H9 (cell line): ENCODE data around the gene MRPS5. TPM values are rescaled to one million over a fixed set of nuclear protein-coding genes. Genes with fewer than 3 reads are reported as not detected.

Experiments
- DNase-seq: peaks from one replicate; pipeline ENCODE4 v3.0.0-alpha.2; 2017
- H2AFZ ChIP-seq: one replicate; pipeline ENCODE4 v1.6.1; 2013; ENCODE audit warnings: mild to moderate bottlenecking, low read length, control low read depth, moderate library complexity
- H2AK5ac ChIP-seq: 2 replicates; pipeline ENCODE4 v1.6.1; 2013; ENCODE audit warnings: low read length, control low read depth, mixed read lengths; ENCODE audit not compliant: insufficient read length
- H2BK120ac ChIP-seq: one replicate; pipeline ENCODE4 v1.6.1; 2013; ENCODE audit warnings: low read depth, mild to moderate bottlenecking, low read length, control low read depth, inconsistent platforms; ENCODE audit not compliant: poor library complexity, severe bottlenecking
- H2BK12ac ChIP-seq: 2 replicates; pipeline ENCODE4 v1.6.1; 2013; ENCODE audit warnings: low read length, control low read depth, mixed read lengths, low read depth; ENCODE audit not compliant: insufficient read length
- H2BK15ac ChIP-seq: 2 replicates; pipeline ENCODE4 v1.6.1; 2013; ENCODE audit warnings: low read depth, low read length, control low read depth
- H2BK20ac ChIP-seq: one replicate; pipeline ENCODE4 v1.6.1; 2013; ENCODE audit warnings: low read depth, mild to moderate bottlenecking, low read length, control low read depth, inconsistent platforms; ENCODE audit not compliant: poor library complexity, severe bottlenecking
- H2BK5ac ChIP-seq: 2 replicates; pipeline ENCODE4 v1.6.1; 2013; ENCODE audit warnings: low read length, control low read depth, mixed read lengths; ENCODE audit not compliant: insufficient read length
- H3K14ac ChIP-seq: 2 replicates; pipeline ENCODE4 v1.6.1; 2013; ENCODE audit warnings: low read length, control low read depth; ENCODE audit not compliant: insufficient read depth
- H3K18ac ChIP-seq: 2 replicates; pipeline ENCODE4 v1.6.1; 2013; ENCODE audit warnings: low read depth, mild to moderate bottlenecking, mixed read lengths, low read length, control low read depth; ENCODE audit not compliant: insufficient read length
- H3K23ac ChIP-seq: 2 replicates; pipeline ENCODE4 v1.6.1; 2013; ENCODE audit warnings: low read length, control low read depth, mixed read lengths, low read depth; ENCODE audit not compliant: insufficient read length
- H3K23me2 ChIP-seq: 2 replicates; pipeline ENCODE4 v1.6.1; 2013; ENCODE audit warnings: low read depth, mild to moderate bottlenecking, mixed read lengths, low read length, control low read depth; ENCODE audit not compliant: insufficient read length, poor library complexity, severe bottlenecking
- H3K27ac ChIP-seq: 2 replicates; pipeline ENCODE4 v1.5.1; 2013; ENCODE audit warnings: low read length, control low read depth, mixed read lengths, low read depth; ENCODE audit not compliant: insufficient read length
- H3K27me3 ChIP-seq: 2 replicates; pipeline ENCODE4 v1.6.1; 2013; ENCODE audit warnings: low read length, control low read depth, inconsistent platforms; ENCODE audit not compliant: insufficient read depth
- H3K4ac ChIP-seq: 2 replicates; pipeline ENCODE4 v1.6.1; 2013; ENCODE audit warnings: low read depth, mild to moderate bottlenecking, control low read depth, inconsistent platforms, low read length, moderate library complexity
- H3K4me1 ChIP-seq: 2 replicates; pipeline ENCODE4 v1.6.1; 2013; ENCODE audit warnings: low read length, control low read depth, inconsistent platforms; ENCODE audit not compliant: insufficient read depth
- H3K4me2 ChIP-seq: 2 replicates; pipeline ENCODE4 v1.6.1; 2013; ENCODE audit warnings: low read length, control low read depth, mixed read lengths; ENCODE audit not compliant: insufficient read length, insufficient read depth
- H3K56ac ChIP-seq: 2 replicates; pipeline ENCODE4 v1.6.1; 2013; ENCODE audit warnings: low read depth, mild to moderate bottlenecking, mixed read lengths, low read length, control low read depth; ENCODE audit not compliant: insufficient read length
- H3K79me1 ChIP-seq: 2 replicates; pipeline ENCODE4 v1.6.1; 2013; ENCODE audit warnings: low read depth, mild to moderate bottlenecking, moderate library complexity, low read length, control low read depth, inconsistent platforms; ENCODE audit not compliant: insufficient read depth, poor library complexity, severe bottlenecking
- H3K79me2 ChIP-seq: 2 replicates; pipeline ENCODE4 v1.6.1; 2013; ENCODE audit warnings: low read length, control low read depth, inconsistent platforms; ENCODE audit not compliant: insufficient read depth
- H3K9ac ChIP-seq: 2 replicates; pipeline ENCODE4 v1.6.1; 2013; ENCODE audit warnings: low read length, control low read depth, mixed read lengths; ENCODE audit not compliant: insufficient read length; ENCODE audit errors: extremely low read depth
- H3K9me3 ChIP-seq: one replicate; pipeline ENCODE4 v1.6.1; 2013; ENCODE audit warnings: low read depth, low read length, inconsistent platforms; ENCODE audit not compliant: control insufficient read depth
- H3T11ph ChIP-seq: one replicate; pipeline ENCODE4 v1.6.1; 2013; ENCODE audit warnings: mild to moderate bottlenecking, low read length, control low read depth, inconsistent platforms
- H4K20me1 ChIP-seq: one replicate; pipeline ENCODE4 v1.6.1; 2013; ENCODE audit not compliant: control insufficient read depth, insufficient read length, insufficient read depth
- H4K5ac ChIP-seq: 2 replicates; pipeline ENCODE4 v1.6.1; 2013; ENCODE audit warnings: low read depth, mild to moderate bottlenecking, mixed read lengths, low read length, control low read depth; ENCODE audit not compliant: insufficient read length
- H4K8ac ChIP-seq: replicated peaks from 2 replicates; pipeline ENCODE4 v1.6.1; 2013; ENCODE audit warnings: low read length, control low read depth, mixed read lengths, low read depth; ENCODE audit not compliant: insufficient read length
- H4K91ac ChIP-seq: 2 replicates; pipeline ENCODE4 v1.6.1; 2013; ENCODE audit warnings: low read depth, mild to moderate bottlenecking, moderate library complexity, mixed read lengths, low read length, control low read depth; ENCODE audit not compliant: insufficient read length
- H3K27ac Mint-ChIP-seq, 3 experiments: 2 replicates in 2 of 3; 3 replicates in 1 of 3; pipeline ENCODE4 v1.8.0; 2020 to 2021; ENCODE audit warnings: mixed read lengths in 3 of 3, mild to moderate bottlenecking in 1 of 3, moderate library complexity in 1 of 3
- H3K27me3 Mint-ChIP-seq: 2 replicates; pipeline ENCODE4 v1.8.0; 2021; ENCODE audit warnings: low read depth, mild to moderate bottlenecking, moderate library complexity, mixed read lengths
- H3K36me3 Mint-ChIP-seq, 3 experiments: 2 replicates in 2 of 3; 3 replicates in 1 of 3; pipeline ENCODE4 v1.8.0; 2020 to 2021; ENCODE audit warnings: low read depth in 3 of 3, mixed read lengths in 3 of 3; ENCODE audit not compliant: insufficient read depth in 1 of 3
- H3K4me1 Mint-ChIP-seq, 2 experiments: 2 replicates each; pipeline ENCODE4 v1.8.0; 2020; ENCODE audit warnings: mixed read lengths in 2 of 2
- H3K4me3 Mint-ChIP-seq, 2 experiments: 2 replicates in 1 of 2; 3 replicates in 1 of 2; pipeline ENCODE4 v1.8.0; 2020 to 2021; ENCODE audit warnings: mild to moderate bottlenecking in 2 of 2, mixed read lengths in 2 of 2, moderate library complexity in 1 of 2
- H3K9me3 Mint-ChIP-seq, 2 experiments: 2 replicates in 1 of 2; 3 replicates in 1 of 2; pipeline ENCODE4 v1.8.0; 2020; ENCODE audit warnings: mild to moderate bottlenecking in 2 of 2, mixed read lengths in 2 of 2, moderate library complexity in 1 of 2
- CTCF ChIP-seq: fragments of 200-600 bp; sonication (generic); conservative IDR thresholded peaks from 3 replicates; pipeline ENCODE4 v1.8.0; 2021; ENCODE audit warnings: antibody characterized with exemption, mild to moderate bottlenecking
- WGBS: extraction: QIAGEN DNeasy Blood & Tissue Kit; methylation state at CpG from one replicate; pipeline ENCODE4 v1.1.7; 2013; ENCODE audit warnings: missing lambda C conversion rate, low lambda C conversion rate, mixed read lengths; ENCODE audit not compliant: insufficient read length; ENCODE audit errors: extremely low coverage; 5-methylcytosine and 5-hydroxymethylcytosine counted together
- total RNA-seq: library from RNA; stranded (reverse); gene quantifications from 2 replicates; pipeline ENCODE4 v1.2.1, GENCODE V29; 2021

Gene MRPS5
- total RNA-seq, 1 experiment from 2014 or later, result 50.9 TPM

DNA sequence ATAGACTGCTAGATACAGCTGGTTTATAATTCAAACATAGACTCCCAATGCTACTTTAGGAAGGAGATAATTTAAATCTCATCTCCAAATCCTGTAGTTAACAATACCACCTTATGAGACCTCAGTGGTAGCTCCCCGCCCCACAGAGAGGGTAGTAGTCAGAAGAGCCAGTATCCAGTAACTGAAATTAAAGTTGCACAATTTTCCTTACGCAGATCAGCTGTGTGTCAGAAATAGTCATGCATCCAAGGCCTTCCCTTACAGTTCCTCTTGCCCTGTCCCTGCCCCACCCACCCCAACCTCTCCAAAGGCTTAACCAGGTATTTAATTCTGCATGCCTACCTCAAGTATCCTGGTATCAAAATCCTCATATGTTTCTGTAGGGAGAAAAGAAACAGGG is 15.5 kb downstream of the MRPS5 start:
- H2BK15ac ChIP-seq, result no peak overlapping the region
- H4K20me1 ChIP-seq, result no peaks in the 10 kb centered on the region
- H3K9me3 ChIP-seq, result no peaks in the 10 kb centered on the region
- H3K18ac ChIP-seq, result no peak overlapping the region
- H3K23ac ChIP-seq, result no peak overlapping the region
- H2AFZ ChIP-seq, result no peak overlapping the region
- H3K9ac ChIP-seq, result no peak overlapping the region
- no peaks in the 10 kb centered on the region for H3K27me3 ChIP-seq
- no peak overlapping the region for H3K4me2 ChIP-seq
- H2BK120ac ChIP-seq, result no peak overlapping the region
- Mint-ChIP-seq H3K9me3 (no peaks in the 10 kb centered on the region), H3K4me1 (no peaks in the 10 kb centered on the region), H3K27ac (no peak overlapping the region), H3K36me3 (peaks cover 46 to 80% (median 65%) of the 10 kb centered on the region in 3 experiments; a peak in 6 of 7 replicates), H3K27me3 (no peaks in the 10 kb centered on the region), H3K4me3 (no peak overlapping the region)
- no peak for DNase-seq
- no peak overlapping the region for H2BK20ac ChIP-seq
- no peak overlapping the region for H3K56ac ChIP-seq
- no peak for TF ChIP-seq CTCF
- H2AK5ac ChIP-seq, result no peak overlapping the region
- H3T11ph ChIP-seq, result no peak overlapping the region
- no peaks in the 10 kb centered on the region for H3K23me2 ChIP-seq
- H3K4ac ChIP-seq, result no peak overlapping the region
- H4K91ac ChIP-seq, result no peak overlapping the region
- no peak overlapping the region for H2BK5ac ChIP-seq
- no peak overlapping the region for H4K8ac ChIP-seq
- H3K14ac ChIP-seq, result no peak overlapping the region
- H3K27ac ChIP-seq, result no peak overlapping the region
- no peaks in the 10 kb centered on the region for H3K4me1 ChIP-seq
- no peaks in the 10 kb centered on the region for H3K79me1 ChIP-seq
- no peak overlapping the region for H2BK12ac ChIP-seq
- H4K5ac ChIP-seq, result no peak overlapping the region
- no CpG with 5 or more reads among the region's 2 CpGs for WGBS
- H3K79me2 ChIP-seq, result no peaks in the 10 kb centered on the region
